Neuronal stem cell (in vitro differentiated cells): ENCODE data around the gene PCBP3.

ENCODE experiments used
- DNase-seq: peaks from one replicate; pipeline ENCODE4 v3.0.0-alpha.2; 2013; ENCODE audit warnings: low spot score
- H2AFZ ChIP-seq: one replicate; pipeline ENCODE4 v1.6.1; 2013; ENCODE audit warnings: mild to moderate bottlenecking, low read length, inconsistent platforms
- H2AK5ac ChIP-seq: 2 replicates; pipeline ENCODE4 v1.6.1; 2013; ENCODE audit warnings: low read depth, mild to moderate bottlenecking, inconsistent platforms, low read length, moderate library complexity, mixed read lengths
- H2BK120ac ChIP-seq: 2 replicates; pipeline ENCODE4 v1.6.1; 2013; ENCODE audit warnings: low read depth, mild to moderate bottlenecking, inconsistent platforms, low read length, moderate library complexity, mixed read lengths
- H2BK12ac ChIP-seq: one replicate; pipeline ENCODE4 v1.6.1; 2013; ENCODE audit warnings: low read length, inconsistent platforms
- H2BK15ac ChIP-seq: 2 replicates; pipeline ENCODE4 v1.6.1; 2013; ENCODE audit warnings: mild to moderate bottlenecking, low read length, inconsistent platforms, mixed read lengths
- H2BK5ac ChIP-seq: one replicate; pipeline ENCODE4 v1.6.1; 2013; ENCODE audit warnings: inconsistent platforms, mild to moderate bottlenecking, low read length, moderate library complexity
- H3K14ac ChIP-seq: one replicate; pipeline ENCODE4 v1.6.1; 2013; ENCODE audit warnings: low read length, inconsistent platforms
- H3K18ac ChIP-seq: 2 replicates; pipeline ENCODE4 v1.6.1; 2013; ENCODE audit warnings: low read length, inconsistent platforms
- H3K23ac ChIP-seq: 2 replicates; pipeline ENCODE4 v1.6.1; 2013; ENCODE audit warnings: low read depth, mild to moderate bottlenecking, mixed read lengths, low read length, inconsistent platforms; ENCODE audit not compliant: poor library complexity
- H3K27ac ChIP-seq: replicated peaks from 3 replicates; pipeline ENCODE4 v1.5.1; 2013; ENCODE audit warnings: low read length, inconsistent platforms
- H3K27me3 ChIP-seq, 3 experiments: 2 replicates each; pipeline ENCODE4 v1.6.1; 2013; ENCODE audit warnings: low read length in 3 of 3, mild to moderate bottlenecking in 2 of 3, inconsistent platforms in 1 of 3, low read depth in 1 of 3, mixed read lengths in 1 of 3, moderate library complexity in 1 of 3; ENCODE audit not compliant: control insufficient read depth in 3 of 3, insufficient read depth in 3 of 3
- H3K36me3 ChIP-seq, 2 donors: replicated peaks in 1 of 2; 2 replicates each; pipeline ENCODE4 v1.6.1; 2013; ENCODE audit warnings: low read length in 2 of 2; ENCODE audit not compliant: control insufficient read depth in 2 of 2, insufficient read depth in 2 of 2
- H3K4ac ChIP-seq: 2 replicates; pipeline ENCODE4 v1.6.1; 2013; ENCODE audit warnings: inconsistent platforms, mild to moderate bottlenecking, low read length, moderate library complexity
- H3K4me1 ChIP-seq, 2 donors: 1 replicate in 1 of 2; 2 replicates in 1 of 2; pipeline ENCODE4 v1.6.1; 2013; ENCODE audit warnings: low read length in 2 of 2, low read depth in 1 of 2; ENCODE audit not compliant: control insufficient read depth in 2 of 2, insufficient read depth in 1 of 2
- H3K4me2 ChIP-seq: one replicate; pipeline ENCODE4 v1.6.1; 2013; ENCODE audit warnings: mild to moderate bottlenecking, low read length, inconsistent platforms; ENCODE audit not compliant: insufficient read depth, poor library complexity, severe bottlenecking
- H3K4me3 ChIP-seq, 2 donors: 2 replicates each; pipeline ENCODE4 v1.5.1; 2013; ENCODE audit warnings: low read length in 2 of 2, mild to moderate bottlenecking in 2 of 2, inconsistent platforms in 1 of 2, moderate library complexity in 1 of 2
- H3K79me1 ChIP-seq: one replicate; pipeline ENCODE4 v1.6.1; 2013; ENCODE audit warnings: low read depth, mild to moderate bottlenecking, inconsistent platforms, low read length, moderate library complexity
- H3K9ac ChIP-seq: one replicate; pipeline ENCODE4 v1.6.1; 2013; ENCODE audit warnings: mild to moderate bottlenecking, low read depth, low read length, inconsistent platforms; ENCODE audit not compliant: poor library complexity
- H3K9me3 ChIP-seq, 2 donors: replicated peaks in 1 of 2; 2 replicates each; pipeline versions ENCODE3 to v1.6.1; 2013; ENCODE audit warnings: low read length in 2 of 2, mild to moderate bottlenecking in 2 of 2, inconsistent platforms in 1 of 2, low read depth in 1 of 2, mixed read lengths in 1 of 2, moderate library complexity in 1 of 2; ENCODE audit not compliant: control insufficient read depth in 2 of 2, insufficient read depth in 1 of 2
- H4K8ac ChIP-seq: one replicate; pipeline ENCODE4 v1.6.1; 2013; ENCODE audit warnings: low read depth, mild to moderate bottlenecking, inconsistent platforms, low read length, moderate library complexity
- H4K91ac ChIP-seq: one replicate; pipeline ENCODE4 v1.6.1; 2013; ENCODE audit warnings: low read length, low read depth, mild to moderate bottlenecking, inconsistent platforms; ENCODE audit not compliant: poor library complexity
- WGBS, 2 donors: extraction: QIAGEN DNeasy Blood & Tissue Kit; methylation state at CpG; one replicate each; pipeline ENCODE4 v1.1.7; 2013; ENCODE audit warnings: missing lambda C conversion rate in 2 of 2, mixed read lengths in 1 of 2; ENCODE audit not compliant: insufficient read length in 2 of 2, insufficient replicate concordance in 1 of 2; ENCODE audit errors: extremely low coverage in 2 of 2; 5-methylcytosine and 5-hydroxymethylcytosine counted together

The PCBP3 gene

DNA sequence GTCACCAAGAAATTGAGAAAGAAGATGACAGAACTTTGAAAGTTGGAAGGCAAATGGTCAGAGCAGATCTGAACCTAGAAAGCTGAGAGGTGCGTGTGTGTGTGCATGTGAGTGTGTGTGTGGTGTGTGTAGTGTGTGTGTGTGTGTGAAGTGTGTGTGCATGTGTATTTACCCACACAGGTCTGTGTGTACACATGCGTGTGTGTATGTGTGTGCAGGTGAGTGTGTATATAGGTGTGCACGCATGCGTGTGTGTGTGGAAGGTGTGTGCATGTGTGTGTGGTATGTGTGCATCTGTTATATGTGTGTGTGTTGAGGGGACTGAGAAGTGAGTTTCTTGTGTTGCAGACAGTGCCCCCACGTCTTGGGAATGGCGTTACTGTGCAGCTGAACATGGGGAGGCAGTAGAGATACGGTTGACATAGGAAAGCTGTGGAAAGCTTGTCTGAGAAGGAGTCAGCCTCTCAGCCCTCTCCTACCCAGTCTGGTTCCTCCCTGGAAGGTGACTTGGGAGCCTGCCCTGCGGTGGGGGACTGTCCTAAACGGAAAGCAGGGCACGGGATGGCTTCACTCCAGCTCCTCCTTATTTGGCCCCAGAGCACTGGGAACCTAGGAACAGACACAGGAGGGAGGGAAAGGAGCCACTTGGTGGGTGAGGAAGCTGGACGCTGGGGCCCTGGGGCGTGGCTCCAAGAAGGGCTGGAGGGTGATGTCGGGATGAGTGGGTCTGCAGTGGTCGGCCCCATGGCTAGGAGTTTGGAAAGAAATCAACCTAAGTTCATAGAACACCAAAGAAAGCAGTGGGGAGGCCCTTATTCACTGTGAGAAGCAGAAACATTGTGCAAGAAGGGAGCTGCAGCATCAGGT is 97.2 kb downstream of the PCBP3 start:
- no peak overlapping the region for H2BK120ac ChIP-seq
- no peak for DNase-seq
- no peak overlapping the region for H3K4ac ChIP-seq
- H3K23ac ChIP-seq = no peak overlapping the region
- no peak overlapping the region for H3K9ac ChIP-seq
- no peaks in the 10 kb centered on the region for H3K4me1 ChIP-seq
- WGBS, 2 donors = no CpG with 5 or more reads among the region's 14 CpGs
- no peak overlapping the region for H3K18ac ChIP-seq
- peak overlapping the region; percentile 3 for H2BK15ac ChIP-seq
- H2BK5ac ChIP-seq = no peak overlapping the region
- no peak overlapping the region for H2BK12ac ChIP-seq
- no peak overlapping the region for H2AFZ ChIP-seq
- H3K9me3 ChIP-seq = peaks cover 0 to 6% of the 10 kb centered on the region in 2 donors
- H3K4me3 ChIP-seq = no peak overlapping the region
- no peak overlapping the region for H4K8ac ChIP-seq
- peak overlapping the region; percentile 25 for H3K14ac ChIP-seq
- H4K91ac ChIP-seq = no peak overlapping the region
- peaks cover 0 to 4% (median 0%) of the 10 kb centered on the region in 3 experiments for H3K27me3 ChIP-seq
- no peak overlapping the region for H3K4me2 ChIP-seq
- H3K79me1 ChIP-seq = peaks cover 2% of the 10 kb centered on the region
- H3K27ac ChIP-seq = no peak overlapping the region
- no peaks in the 10 kb centered on the region for H3K36me3 ChIP-seq
- no peak overlapping the region for H2AK5ac ChIP-seq

DNA sequence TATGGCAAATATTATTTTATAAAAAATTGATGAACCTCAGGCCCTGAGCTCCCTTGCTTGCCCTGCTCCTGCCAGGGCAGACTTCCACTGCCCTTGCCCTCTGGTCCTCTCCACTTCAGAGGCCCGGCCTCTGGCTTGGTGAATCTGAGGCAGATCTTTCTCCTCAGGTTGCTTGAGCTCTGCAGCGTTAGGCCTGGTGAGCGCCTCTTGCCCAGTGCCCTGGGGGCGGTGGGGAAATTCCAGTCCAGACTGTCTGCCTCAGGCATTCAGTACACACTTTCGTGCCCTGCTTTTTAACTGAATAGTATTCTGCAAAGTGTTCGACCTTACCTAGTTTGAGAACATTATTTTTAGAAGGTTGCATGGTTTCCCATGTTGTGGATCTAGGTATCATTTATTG is 98.2 kb downstream of the PCBP3 start:
- H4K8ac ChIP-seq = no peak overlapping the region
- H3K23ac ChIP-seq = no peak overlapping the region

DNA sequence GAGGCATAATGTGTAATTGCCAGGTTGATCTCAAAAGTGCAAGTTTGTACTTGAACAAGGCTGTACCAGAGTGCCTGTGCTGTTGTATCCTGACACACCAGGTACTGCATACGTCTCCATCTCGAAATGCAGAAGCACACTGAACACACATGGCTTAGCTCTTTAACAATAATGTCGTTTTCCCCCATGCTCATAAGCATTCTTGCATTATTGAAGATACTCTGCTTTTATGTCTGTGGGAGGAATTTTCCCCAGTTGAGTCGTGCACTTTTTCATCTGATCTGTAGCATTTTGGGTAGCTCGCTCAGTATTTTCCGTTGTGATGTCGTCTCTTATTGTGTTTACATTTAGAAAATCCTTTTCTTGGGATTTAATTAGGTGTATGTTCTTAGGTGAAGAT is 98.7 kb downstream of the PCBP3 start:
- Histone ChIP-seq H2BK120ac (no peak overlapping the region), H3K9me3 (peaks cover 0 to 7% of the 10 kb centered on the region in 2 donors), H3K36me3 (no peaks in the 10 kb centered on the region), H3K27ac (no peak overlapping the region), H3K4me3 (no peak overlapping the region), H2BK12ac (no peak overlapping the region), H2AK5ac (no peak overlapping the region), H3K14ac (no peak overlapping the region), H3K23ac (no peak overlapping the region), H2AFZ (no peak overlapping the region), H2BK15ac (no peak overlapping the region), H3K4me1 (no peaks in the 10 kb centered on the region), H3K9ac (no peak overlapping the region), H3K27me3 (peaks cover 0 to 4% (median 0%) of the 10 kb centered on the region in 3 experiments), H3K79me1 (peaks cover 2% of the 10 kb centered on the region), H3K4ac (no peak overlapping the region), H3K18ac (no peak overlapping the region), H4K91ac (no peak overlapping the region), H3K4me2 (no peak overlapping the region), H4K8ac (no peak overlapping the region), H2BK5ac (no peak overlapping the region)
- WGBS, 2 donors = no CpG with 5 or more reads among the region's 7 CpGs
- no peak for DNase-seq

More for the DNA sequence above, 98.2 kb downstream of the PCBP3 start:
- Histone ChIP-seq H4K91ac (no peak overlapping the region), H3K36me3 (no peaks in the 10 kb centered on the region), H2BK15ac (no peak overlapping the region), H2AFZ (no peak overlapping the region), H2AK5ac (no peak overlapping the region), H3K4ac (no peak overlapping the region), H2BK120ac (no peak overlapping the region), H3K79me1 (peaks cover 2% of the 10 kb centered on the region), H2BK5ac (no peak overlapping the region), H3K18ac (no peak overlapping the region), H3K4me1 (no peaks in the 10 kb centered on the region), H3K4me3 (no peak overlapping the region), H3K27me3 (peaks cover 0 to 4% (median 0%) of the 10 kb centered on the region in 3 experiments), H3K4me2 (no peak overlapping the region), H3K27ac (no peak overlapping the region), H3K9ac (no peak overlapping the region), H3K14ac (no peak overlapping the region), H2BK12ac (no peak overlapping the region), H3K9me3 (peaks cover 0 to 7% of the 10 kb centered on the region in 2 donors)
- no CpG with 5 or more reads among the region's 6 CpGs for WGBS, 2 donors
- DNase-seq = no peak

- Histone ChIP-seq H4K8ac (no peak overlapping the region), H4K91ac (no peak overlapping the region), H2BK5ac (no peak overlapping the region), H3K14ac (no peak overlapping the region), H2AK5ac (no peak overlapping the region), H2BK12ac (no peak overlapping the region), H2BK120ac (no peak overlapping the region), H2AFZ (no peak overlapping the region), H3K27me3 (peaks cover 0 to 4% (median 2%) of the 10 kb centered on the region in 3 experiments), H2BK15ac (no peak overlapping the region), H3K9me3 (peaks cover 0 to 11% of the 10 kb centered on the region in 2 donors), H3K36me3 (no peaks in the 10 kb centered on the region), H3K9ac (no peak overlapping the region), H3K4ac (no peak overlapping the region), H3K4me2 (no peak overlapping the region), H3K4me1 (peaks cover 0 to 4% of the 10 kb centered on the region in 2 donors), H3K79me1 (peaks cover 2% of the 10 kb centered on the region), H3K4me3 (no peak overlapping the region), H3K23ac (no peak overlapping the region), H3K27ac (no peak overlapping the region), H3K18ac (no peak overlapping the region)
- no CpG with 5 or more reads among the region's 7 CpGs for WGBS, 2 donors
- no peak for DNase-seq
Measured at GRCh38 chr21:45745256-45745655, 101.7 kb downstream of the PCBP3 start.
